ENCODE measurements around the gene TEN1. TPM values are rescaled to one million over a fixed set of nuclear protein-coding genes. Genes with fewer than 3 reads are reported as not detected.

The TEN1 gene
- total RNA-seq, 2 donors from 2014 or later, result 6.5 to 9.2 TPM

GRCh38 chr17:76007131-76007849 is 28.2 kb downstream of the TEN1 start:
- WGBS, 2 donors, result 77 to 87% methylated on average over 17 to 39 of the region's 39 CpGs
- TF ChIP-seq, protein P1, sequence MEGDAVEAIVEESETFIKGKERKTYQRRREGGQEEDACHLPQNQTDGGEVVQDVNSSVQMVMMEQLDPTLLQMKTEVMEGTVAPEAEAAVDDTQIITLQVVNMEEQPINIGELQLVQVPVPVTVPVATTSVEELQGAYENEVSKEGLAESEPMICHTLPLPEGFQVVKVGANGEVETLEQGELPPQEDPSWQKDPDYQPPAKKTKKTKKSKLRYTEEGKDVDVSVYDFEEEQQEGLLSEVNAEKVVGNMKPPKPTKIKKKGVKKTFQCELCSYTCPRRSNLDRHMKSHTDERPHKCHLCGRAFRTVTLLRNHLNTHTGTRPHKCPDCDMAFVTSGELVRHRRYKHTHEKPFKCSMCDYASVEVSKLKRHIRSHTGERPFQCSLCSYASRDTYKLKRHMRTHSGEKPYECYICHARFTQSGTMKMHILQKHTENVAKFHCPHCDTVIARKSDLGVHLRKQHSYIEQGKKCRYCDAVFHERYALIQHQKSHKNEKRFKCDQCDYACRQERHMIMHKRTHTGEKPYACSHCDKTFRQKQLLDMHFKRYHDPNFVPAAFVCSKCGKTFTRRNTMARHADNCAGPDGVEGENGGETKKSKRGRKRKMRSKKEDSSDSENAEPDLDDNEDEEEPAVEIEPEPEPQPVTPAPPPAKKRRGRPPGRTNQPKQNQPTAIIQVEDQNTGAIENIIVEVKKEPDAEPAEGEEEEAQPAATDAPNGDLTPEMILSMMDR (IDR thresholded peaks at IDR 0.05), result no peak
- Histone ChIP-seq H3K27ac (no peak overlapping the region), H3K9me3 (no peaks in the 10 kb centered on the region), H3K4me3 (no peak overlapping the region), H3K36me3 (replicated peaks in 1 of 2; ENCODE audit: insufficient read depth in 1 of 2, low read depth in 2 of 2) (no peaks in the 10 kb centered on the region), H3K27me3 (no peaks in the 10 kb centered on the region), H3K4me1 (peaks cover 36% of the 10 kb centered on the region)
- ATAC-seq, result no peak
- DNase-seq, result no peak
- intact Hi-C loops (cut with DNase I), result loop anchor here (5.0 kb wide), 1 partner anchor 100 kb away; no protein-coding TSS in a partner anchor

DNA sequence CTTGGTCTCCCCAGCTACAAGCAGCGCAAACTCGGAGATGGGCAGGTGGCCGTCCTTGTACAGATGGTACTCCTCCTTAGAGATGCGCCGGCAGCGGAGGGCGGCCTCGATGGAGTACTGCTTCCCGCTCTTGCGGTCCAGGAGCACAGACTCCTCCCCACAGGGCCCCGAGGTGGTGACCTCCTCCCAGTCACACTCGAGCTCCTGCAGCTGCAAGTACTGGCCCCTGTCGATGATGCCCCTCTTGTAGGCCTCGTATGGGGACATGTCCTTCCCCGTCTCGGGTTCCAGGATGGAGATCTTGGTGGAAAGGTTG is 28.8 kb downstream of the TEN1 start:
- Histone ChIP-seq H3K4me3 (no peak overlapping the region), H3K27me3 (no peaks in the 10 kb centered on the region), H3K4me1 (peaks cover 31% of the 10 kb centered on the region), H3K27ac (no peak overlapping the region), H3K9me3 (no peaks in the 10 kb centered on the region), H3K36me3 (replicated peaks in 1 of 2; ENCODE audit: insufficient read depth in 1 of 2, low read depth in 2 of 2) (no peaks in the 10 kb centered on the region)
- intact Hi-C loops (cut with DNase I), result loop anchor here (5.0 kb wide), 1 partner anchor 101 kb away; no protein-coding TSS in a partner anchor
- 84 to 86% methylated on average over 10 to 16 of the region's 16 CpGs for WGBS, 2 donors
- DNase-seq, result no peak
- TF ChIP-seq, protein P1 (IDR thresholded peaks at IDR 0.05), result no peak
- no peak for TF ChIP-seq POLR2A (IDR thresholded peaks at IDR 0.05)
- ATAC-seq, result no peak

DNA sequence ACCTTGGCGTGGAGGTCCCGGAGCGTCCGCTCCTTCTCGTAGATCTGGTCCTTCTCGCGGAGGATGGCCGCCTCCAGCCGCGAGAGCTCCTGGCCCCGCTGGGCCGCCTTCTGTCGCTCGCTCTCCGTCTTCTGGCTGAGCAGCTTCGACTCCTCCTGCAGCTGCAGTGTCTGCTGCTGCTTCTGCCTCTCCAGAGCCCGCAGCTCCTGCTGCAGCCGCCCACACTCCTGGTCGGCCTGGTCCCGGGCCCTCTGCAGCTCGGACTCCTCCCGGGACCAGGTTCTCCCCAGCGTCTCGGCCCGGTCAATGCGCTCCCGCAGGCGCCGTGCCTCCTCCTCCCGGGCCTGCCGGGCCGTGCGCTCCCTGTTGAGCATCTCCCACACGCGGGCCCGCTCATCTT is 29.2 kb downstream of the TEN1 start:
- H3K4me3 ChIP-seq, result no peak overlapping the region
- ATAC-seq (no peak), DNase-seq (no peak)
- H3K36me3 ChIP-seq (replicated peaks in 1 of 2; ENCODE audit: insufficient read depth in 1 of 2, low read depth in 2 of 2), result no peaks in the 10 kb centered on the region
- intact Hi-C loops (cut with DNase I), result loop anchor here (5.0 kb wide), 1 partner anchor 101 kb away; no protein-coding TSS in a partner anchor
- no peaks in the 10 kb centered on the region for H3K27me3 ChIP-seq
- no peak overlapping the region for H3K27ac ChIP-seq
- no peaks in the 10 kb centered on the region for H3K9me3 ChIP-seq
- TF ChIP-seq POLR2A (IDR thresholded peaks at IDR 0.05), result no peak
- TF ChIP-seq, protein P1 (IDR thresholded peaks at IDR 0.05), result no peak
- H3K4me1 ChIP-seq, result peaks cover 27% of the 10 kb centered on the region
- WGBS, 2 donors, result 89 to 96% methylated on average over 29 to 35 of the region's 36 CpGs

DNA sequence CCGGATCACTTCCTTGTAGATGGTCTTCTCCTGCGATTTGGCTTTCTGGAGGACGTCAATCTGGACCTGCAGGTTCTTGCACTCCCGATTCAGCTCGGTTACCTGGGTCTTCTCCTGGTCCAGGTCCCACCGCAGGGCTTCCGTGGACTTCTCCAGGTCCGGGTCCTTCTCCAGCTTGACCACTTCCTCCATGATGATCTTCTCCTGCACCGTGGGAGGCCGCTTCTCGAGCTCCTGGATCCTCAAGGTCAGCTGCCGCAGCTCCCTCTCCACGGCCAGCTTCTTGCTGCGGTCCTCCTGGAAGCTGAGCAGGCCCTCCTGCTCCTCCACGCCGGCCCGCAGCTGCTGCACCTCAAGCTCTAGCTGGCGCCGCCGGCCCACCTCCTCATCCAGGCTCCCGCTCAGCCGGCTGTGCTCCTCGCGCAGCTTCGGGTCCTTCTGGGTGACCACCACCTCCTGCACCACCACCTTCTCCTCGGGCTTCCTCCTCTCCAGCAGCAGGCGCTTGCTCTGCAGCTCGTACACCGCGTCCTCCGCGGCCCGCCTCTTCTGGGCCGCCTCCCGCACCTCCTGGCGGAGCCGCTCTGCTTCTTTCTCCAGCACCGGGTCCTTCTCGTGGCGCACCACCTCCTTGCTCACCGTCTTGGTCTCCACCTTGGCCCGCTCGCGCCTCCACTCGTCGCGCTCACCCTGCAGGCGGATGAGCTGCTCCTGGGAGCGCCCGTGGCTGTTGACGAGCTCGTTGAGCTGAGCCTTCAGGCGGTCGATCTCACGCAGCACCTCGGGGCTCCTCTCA is 29.8 kb downstream of the TEN1 start:
- ATAC-seq (no peak), DNase-seq (no peak)
- no peaks in the 10 kb centered on the region for H3K36me3 ChIP-seq (replicated peaks in 1 of 2; ENCODE audit: insufficient read depth in 1 of 2, low read depth in 2 of 2)
- H3K9me3 ChIP-seq, result no peaks in the 10 kb centered on the region
- intact Hi-C loops (cut with DNase I), result loop anchor here (5.0 kb wide), 1 partner anchor 102 kb away; no protein-coding TSS in a partner anchor
- no peak overlapping the region for H3K27ac ChIP-seq
- H3K4me3 ChIP-seq, result no peak overlapping the region
- TF ChIP-seq, protein P1 (IDR thresholded peaks at IDR 0.05), result no peak
- TF ChIP-seq POLR2A (IDR thresholded peaks at IDR 0.05), result no peak
- 90 to 93% methylated on average over 55 to 56 of the region's 56 CpGs for WGBS, 2 donors
- peaks cover 21% of the 10 kb centered on the region for H3K4me1 ChIP-seq
- H3K27me3 ChIP-seq, result no peaks in the 10 kb centered on the region

All from body of pancreas (tissue), 4 donors.